ENCODE data around the gene SELENOV.

- no peak for TF ChIP-seq PKNOX1 (IDR thresholded peaks at IDR 0.05)
- no peak for TF ChIP-seq STAT5B (CRISPR knock-in tag; IDR thresholded peaks at IDR 0.05)
- no peak for TF ChIP-seq CTCF (IDR thresholded peaks at IDR 0.05 in 2 of 3, conservative IDR thresholded peaks at IDR 0.05 in 1 of 3; ENCODE audit: insufficient read depth in 2 of 3, low read depth in 1 of 3, low read length in 3 of 3)
- no peak for TF ChIP-seq ZNF384 (IDR thresholded peaks at IDR 0.05; ENCODE audit: low read depth, low read length)
- TF ChIP-seq TOE1 (IDR thresholded peaks at IDR 0.05; ENCODE audit: borderline replicate concordance), result no peak
- TF ChIP-seq TOE1 (CRISPR knock-in tag; IDR thresholded peaks at IDR 0.05; ENCODE audit: borderline replicate concordance, low read depth), result no peak
- TF ChIP-seq ZBTB49 (CRISPR knock-in tag; IDR thresholded peaks at IDR 0.05; ENCODE audit: borderline replicate concordance), result no peak
- TF ChIP-seq HMBOX1 (IDR thresholded peaks at IDR 0.05), result no peak
- TF ChIP-seq EP300 (IDR thresholded peaks at IDR 0.05; ENCODE audit: low read length), result no peak
- TF ChIP-seq CEBPZ (IDR thresholded peaks at IDR 0.05; ENCODE audit: borderline replicate concordance, low read depth, low read length), result no peak
- TF ChIP-seq NFATC3 (IDR thresholded peaks at IDR 0.05), result no peak
- TF ChIP-seq ZNF644 (tag; IDR thresholded peaks at IDR 0.05; ENCODE audit: low read depth), result no peak
- no peak for TF ChIP-seq MYC (IDR thresholded peaks at IDR 0.05; ENCODE audit: low read depth, low read length)
- TF ChIP-seq MYC (CRISPR knock-in tag; IDR thresholded peaks at IDR 0.05; ENCODE audit: borderline replicate concordance, low read depth), result no peak
- TF ChIP-seq ZNF445 (CRISPR knock-in tag; IDR thresholded peaks at IDR 0.05; ENCODE audit: low read depth), result no peak
Observed at GRCh38 chr19:39542206-39542605, 27.3 kb downstream of the SELENOV start.

Measured in K562 (cell line).